Ishikawa (cell line): ENCODE results near the gene EPHB1.

Experiments used
- CEBPB ChIP-seq: IDR thresholded peaks from 2 replicates; pipeline ENCODE4 v1.6.1; 2012
- CREB1 ChIP-seq: IDR thresholded peaks from 2 replicates; pipeline ENCODE4 v1.6.1; 2012; ENCODE audit warnings: low read depth
- EGR1 ChIP-seq: IDR thresholded peaks from 2 replicates; pipeline ENCODE4 v1.6.1; 2012
- EP300 ChIP-seq: IDR thresholded peaks from 2 replicates; pipeline ENCODE4 v1.6.1; 2012; ENCODE audit warnings: borderline replicate concordance
- FOXM1 ChIP-seq: IDR thresholded peaks from 2 replicates; pipeline ENCODE4 v1.6.1; 2012; ENCODE audit warnings: low read depth, borderline replicate concordance
- MAX ChIP-seq: IDR thresholded peaks from 2 replicates; pipeline ENCODE4 v1.6.1; 2012
- NFIC ChIP-seq: IDR thresholded peaks from 2 replicates; pipeline ENCODE4 v1.6.1; 2012
- RAD21 ChIP-seq: IDR thresholded peaks from 2 replicates; pipeline ENCODE4 v1.6.1; 2012; ENCODE audit warnings: low read depth
- REST ChIP-seq: IDR thresholded peaks from 2 replicates; pipeline ENCODE4 v1.6.1; 2012; ENCODE audit warnings: low read depth, mild to moderate bottlenecking
- TAF1 ChIP-seq: IDR thresholded peaks from 2 replicates; pipeline ENCODE4 v1.6.1; 2012; ENCODE audit warnings: low read depth, mild to moderate bottlenecking
- TCF12 ChIP-seq: IDR thresholded peaks from 2 replicates; pipeline ENCODE4 v1.6.1; 2012; ENCODE audit warnings: low read depth
- TEAD4 ChIP-seq: IDR thresholded peaks from 2 replicates; pipeline ENCODE4 v1.6.1; 2012
- YY1 ChIP-seq: IDR thresholded peaks from 2 replicates; pipeline ENCODE4 v1.6.1; 2012; ENCODE audit warnings: low read depth

- TF ChIP-seq MAX (no peak), FOXM1 (no peak), EP300 (no peak), REST (no peak), CEBPB (no peak), YY1 (no peak), TCF12 (no peak), RAD21 (no peak), NFIC (no peak), TEAD4 (no peak), CREB1 (no peak), TAF1 (no peak), EGR1 (no peak)
Observed at GRCh38 chr3:134833453-134834163, 38.5 kb downstream of the EPHB1 start.
